Raji (cell line): ENCODE results near the gene TRAF3IP1.

Experiments
- POLR2A ChIP-seq: IDR thresholded peaks from 2 replicates; pipeline ENCODE4 v1.6.1; 2011; ENCODE audit warnings: low read depth, low read length, control low read depth; ENCODE audit not compliant: insufficient read depth

The TRAF3IP1 gene

GRCh38 chr2:238345297-238345968, 25.1 kb downstream of the TRAF3IP1 start:
- TF ChIP-seq POLR2A, result no peak

- no peak for TF ChIP-seq POLR2A
Observed at GRCh38 chr2:238346544-238346943, 26.2 kb downstream of the TRAF3IP1 start.

GRCh38 chr2:238350150-238350897, 30.0 kb downstream of the TRAF3IP1 start:
- no peak for TF ChIP-seq POLR2A

- TF ChIP-seq POLR2A, result no peak
Observed at GRCh38 chr2:238351315-238351714, 31.0 kb downstream of the TRAF3IP1 start.

GRCh38 chr2:238352361-238352760, 32.0 kb downstream of the TRAF3IP1 start:
- no peak for TF ChIP-seq POLR2A

- no peak for TF ChIP-seq POLR2A
Observed at GRCh38 chr2:238358769-238359168, 38.5 kb downstream of the TRAF3IP1 start.

GRCh38 chr2:238359403-238359802, 39.1 kb downstream of the TRAF3IP1 start:
- TF ChIP-seq POLR2A, result no peak

GRCh38 chr2:238361877-238362276, 41.6 kb downstream of the TRAF3IP1 start:
- TF ChIP-seq POLR2A, result no peak

GRCh38 chr2:238362626-238363025, 42.3 kb downstream of the TRAF3IP1 start:
- TF ChIP-seq POLR2A, result no peak

- TF ChIP-seq POLR2A, result no peak
Observed at GRCh38 chr2:238369591-238370040, 49.3 kb downstream of the TRAF3IP1 start.

GRCh38 chr2:238370094-238370822, 49.9 kb downstream of the TRAF3IP1 start:
- no peak for TF ChIP-seq POLR2A

- TF ChIP-seq POLR2A, result no peak
Observed at GRCh38 chr2:238370823-238371372, 50.6 kb downstream of the TRAF3IP1 start.

- no peak for TF ChIP-seq POLR2A
Observed at GRCh38 chr2:238376884-238377391, 56.6 kb downstream of the TRAF3IP1 start.

- no peak for TF ChIP-seq POLR2A
Observed at GRCh38 chr2:238378230-238379095, 58.1 kb downstream of the TRAF3IP1 start.
